Posterior cingulate gyrus (tissue), 11 donors: ENCODE data around the gene SLITRK2.

Source experiments
- DNase-seq, 10 donors: peaks; one replicate each; pipeline versions ENCODE4 v3.0.0 to v3.0.0-alpha.2; 2020 to 2021; ENCODE audit warnings: mixed read lengths in 3 of 10
- intact Hi-C: fragments of 100-400 bp; cut with DNase I; formaldehyde crosslinking; loops from one replicate; pipeline ENCODE4 v1.15.1; 2023

SLITRK2 gene

GRCh38 chrX:145817331-145818185, at the start of gene SLITRK2:
SLITRK2 (plus strand) TSS chrX:145817829; CDS start chrX:145822426, 4,597 bp downstream.
- peak; percentile 37 to 93 (median 50) for DNase-seq
- intact Hi-C loops, result no loop called here

GRCh38 chrX:145773006-145773405, 44.6 kb upstream of the SLITRK2 start:
- intact Hi-C loops, result no loop called here
- no peak for DNase-seq

GRCh38 chrX:145792281-145792680, 25.3 kb upstream of the SLITRK2 start:
- intact Hi-C loops, result no loop called here
- DNase-seq, result no peak

DNA sequence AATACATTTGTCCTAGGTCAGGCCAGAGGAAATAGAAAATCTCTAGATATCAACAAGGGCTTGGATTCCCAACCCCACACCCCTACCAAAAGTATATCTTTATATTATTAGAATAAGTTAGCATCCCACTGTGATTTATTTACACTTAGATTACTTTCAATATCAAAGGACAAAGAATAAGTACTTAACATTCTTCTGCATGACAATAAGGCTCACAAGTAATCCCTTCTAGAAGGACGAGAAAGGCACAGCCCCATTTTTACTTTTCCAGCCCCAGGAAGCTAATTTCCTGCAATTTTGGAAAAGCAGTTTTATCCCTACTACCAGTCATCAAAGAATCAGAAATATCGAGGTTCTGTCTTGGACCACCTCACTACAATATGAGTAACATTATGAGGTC, 14.1 kb upstream of the SLITRK2 start:
- no peak for DNase-seq
- intact Hi-C loops, result no loop called here

DNA sequence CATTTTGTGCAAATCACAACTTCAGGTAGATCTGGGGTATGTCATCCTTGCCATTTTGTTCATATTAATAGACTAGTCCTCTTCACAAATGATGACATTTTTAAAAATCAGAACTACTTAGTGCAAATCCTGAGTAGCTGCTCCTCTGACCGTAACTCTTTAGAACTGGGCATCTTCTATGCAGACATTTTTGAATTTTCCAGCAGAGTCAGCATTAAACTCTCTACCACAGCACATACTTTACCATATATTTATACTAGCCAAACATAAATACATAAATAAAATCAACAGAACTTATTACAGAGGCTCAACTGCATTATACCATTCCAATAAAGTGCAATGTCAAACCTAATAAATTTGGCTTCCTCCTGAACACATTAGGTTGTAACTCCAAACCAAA, 4.5 kb upstream of the SLITRK2 start:
- DNase-seq, result no peak
- intact Hi-C loops, result no loop called here

GRCh38 chrX:145816601-145817315, 871 bp upstream of the SLITRK2 start:
- peak in 1 of 10 donors; percentile 32 for DNase-seq
- intact Hi-C loops, result no loop called here

DNA sequence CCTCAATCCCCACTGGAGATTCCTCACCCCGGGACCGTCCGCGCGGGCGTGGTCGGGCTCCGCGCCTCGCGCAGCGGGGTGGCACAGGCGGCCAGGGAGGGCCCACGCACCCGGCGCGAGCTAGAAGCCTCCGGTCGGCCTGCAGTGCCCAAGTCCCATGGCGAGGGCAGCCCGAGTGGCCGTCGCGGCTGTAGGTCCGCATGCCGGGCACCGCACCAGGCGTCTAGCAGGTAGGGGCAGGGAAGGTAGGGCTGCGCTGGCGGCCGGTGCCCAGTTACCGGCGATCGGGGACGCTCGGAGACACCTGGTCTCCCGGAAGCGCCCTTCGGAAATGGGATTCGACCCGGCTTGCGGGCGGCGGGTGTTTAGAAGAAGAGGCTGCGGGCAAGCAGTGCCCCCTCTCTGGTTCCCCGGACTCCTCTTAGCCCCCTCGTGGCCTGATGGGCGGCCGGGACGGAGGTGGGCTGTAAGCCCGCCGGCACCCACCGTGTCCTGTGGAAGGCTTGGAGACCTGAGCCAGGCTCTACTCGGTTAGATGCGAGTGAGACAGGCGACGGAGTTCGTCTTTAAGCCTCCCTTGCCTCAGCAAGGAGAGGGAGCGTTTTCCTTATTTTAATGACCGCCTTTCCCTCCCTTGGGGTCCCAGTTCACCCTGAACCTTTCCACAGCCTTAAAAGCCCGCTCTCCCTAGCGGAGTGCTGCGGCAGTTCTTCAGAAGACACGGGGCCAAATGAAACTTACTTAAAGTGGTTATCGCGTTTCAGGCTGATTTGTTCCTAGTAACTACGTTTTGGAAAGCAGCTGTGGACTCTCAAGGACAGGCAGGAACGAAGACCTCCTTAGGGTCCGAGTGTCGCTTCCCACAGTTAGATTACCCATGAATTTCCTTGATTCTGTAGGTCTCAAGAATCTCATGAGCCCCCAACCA, 821 bp downstream of the SLITRK2 start:
- intact Hi-C loops, result no loop called here
- DNase-seq, result peak in 5 of 10 donors; percentile 4 to 88 (median 70)

GRCh38 chrX:145820825-145821224, 3.2 kb downstream of the SLITRK2 start:
- DNase-seq, result peak in 3 of 10 donors; percentile 4 to 88 (median 71)
- intact Hi-C loops, result loop anchor here (5.0 to 10.0 kb wide), 3 partner anchors 94 to 416 kb away; no protein-coding TSS in a partner anchor

GRCh38 chrX:145821291-145821897, 3.8 kb downstream of the SLITRK2 start:
- peak; percentile 74 to 97 (median 82) for DNase-seq
- intact Hi-C loops, result loop anchor here (5.0 to 10.0 kb wide), 3 partner anchors 94 to 417 kb away; no protein-coding TSS in a partner anchor

- peak in 3 of 10 donors; percentile 7 to 66 (median 58) for DNase-seq
- intact Hi-C loops, result loop anchor here (2.0 to 10.0 kb wide), 4 partner anchors 87 to 417 kb away; no protein-coding TSS in a partner anchor
Observed at GRCh38 chrX:145821898-145822571, 4.4 kb downstream of the SLITRK2 start.

DNA sequence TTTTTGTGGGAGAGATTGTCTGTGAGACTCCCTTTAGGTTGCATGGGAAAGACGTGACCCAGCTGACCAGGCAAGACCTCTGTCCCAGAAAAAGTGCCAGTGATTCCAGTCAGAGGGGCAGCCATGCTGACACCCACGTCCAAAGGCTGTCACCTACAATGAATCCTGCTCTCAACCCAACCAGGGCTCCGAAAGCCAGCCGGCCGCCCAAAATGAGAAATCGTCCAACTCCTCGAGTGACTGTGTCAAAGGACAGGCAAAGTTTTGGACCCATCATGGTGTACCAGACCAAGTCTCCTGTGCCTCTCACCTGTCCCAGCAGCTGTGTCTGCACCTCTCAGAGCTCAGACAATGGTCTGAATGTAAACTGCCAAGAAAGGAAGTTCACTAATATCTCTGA, 5.5 kb downstream of the SLITRK2 start:
- intact Hi-C loops, result loop anchor here (2.0 to 10.0 kb wide), 4 partner anchors 86 to 418 kb away; no protein-coding TSS in a partner anchor
- DNase-seq, result peak in 3 of 10 donors; percentile 2 to 70 (median 60)

DNA sequence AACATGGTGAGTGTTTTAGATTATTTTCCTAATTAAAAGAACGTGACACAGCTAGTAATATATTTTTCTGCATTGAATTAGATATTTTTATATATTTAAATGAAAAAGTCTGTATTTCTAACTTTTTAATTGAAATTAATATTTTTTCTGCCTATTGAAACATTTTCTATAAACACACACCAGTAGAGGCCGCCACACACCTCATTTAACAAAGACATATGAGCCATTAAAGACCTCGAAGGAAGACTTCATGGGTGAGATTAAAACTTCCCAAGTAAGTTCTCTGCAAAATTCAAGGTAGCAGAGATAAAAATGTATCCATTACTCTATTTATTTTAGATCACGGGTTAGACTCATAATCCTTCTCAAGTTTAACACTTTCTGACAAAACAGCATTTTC, 8.3 kb downstream of the SLITRK2 start:
- no peak for DNase-seq
- intact Hi-C loops, result loop anchor here (10.0 kb wide), 1 partner anchor 421 kb away; no protein-coding TSS in a partner anchor

DNA sequence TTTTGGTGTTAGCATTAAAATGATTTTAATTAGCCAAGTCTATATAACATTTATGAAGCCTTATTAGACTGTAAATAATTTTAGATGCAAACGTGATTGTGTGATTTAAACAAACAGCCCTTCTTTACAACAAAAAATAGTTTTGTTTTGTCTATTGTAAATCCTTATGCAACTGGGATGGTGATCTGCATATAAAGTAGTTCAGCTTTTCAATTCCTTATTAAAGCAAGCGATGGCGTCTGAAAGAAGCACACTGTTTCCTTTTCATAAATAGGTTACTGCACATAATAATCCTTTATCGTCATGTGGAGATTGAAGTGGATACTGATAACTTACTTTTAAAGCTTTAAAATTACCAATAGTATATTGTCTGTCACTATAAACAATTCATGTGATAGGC, 8.8 kb downstream of the SLITRK2 start:
- no peak for DNase-seq
- intact Hi-C loops, result loop anchor here (10.0 kb wide), 1 partner anchor 422 kb away; no protein-coding TSS in a partner anchor

DNA sequence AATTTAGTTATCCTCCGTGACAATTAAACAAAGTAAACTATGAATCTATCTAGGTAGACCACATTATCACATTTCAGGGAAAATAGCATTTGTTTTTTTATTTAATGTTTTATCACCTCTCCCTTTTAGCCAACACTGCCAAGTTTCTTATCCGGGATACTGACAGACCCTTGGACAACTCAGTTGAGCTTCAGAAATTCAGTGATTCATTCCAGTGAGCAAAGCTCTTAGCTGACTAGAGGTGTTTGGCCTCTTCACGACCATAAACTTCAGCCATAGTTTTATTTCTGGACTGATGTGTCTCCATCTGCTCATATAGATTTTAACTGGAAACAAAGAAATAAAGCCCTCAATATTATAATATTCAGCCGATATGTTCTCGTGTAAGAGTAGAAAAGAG, 15.2 kb downstream of the SLITRK2 start:
- intact Hi-C loops, result no loop called here
- DNase-seq, result no peak

- DNase-seq, result no peak
- intact Hi-C loops, result no loop called here
Observed at GRCh38 chrX:145840531-145840930, 22.9 kb downstream of the SLITRK2 start.

DNA sequence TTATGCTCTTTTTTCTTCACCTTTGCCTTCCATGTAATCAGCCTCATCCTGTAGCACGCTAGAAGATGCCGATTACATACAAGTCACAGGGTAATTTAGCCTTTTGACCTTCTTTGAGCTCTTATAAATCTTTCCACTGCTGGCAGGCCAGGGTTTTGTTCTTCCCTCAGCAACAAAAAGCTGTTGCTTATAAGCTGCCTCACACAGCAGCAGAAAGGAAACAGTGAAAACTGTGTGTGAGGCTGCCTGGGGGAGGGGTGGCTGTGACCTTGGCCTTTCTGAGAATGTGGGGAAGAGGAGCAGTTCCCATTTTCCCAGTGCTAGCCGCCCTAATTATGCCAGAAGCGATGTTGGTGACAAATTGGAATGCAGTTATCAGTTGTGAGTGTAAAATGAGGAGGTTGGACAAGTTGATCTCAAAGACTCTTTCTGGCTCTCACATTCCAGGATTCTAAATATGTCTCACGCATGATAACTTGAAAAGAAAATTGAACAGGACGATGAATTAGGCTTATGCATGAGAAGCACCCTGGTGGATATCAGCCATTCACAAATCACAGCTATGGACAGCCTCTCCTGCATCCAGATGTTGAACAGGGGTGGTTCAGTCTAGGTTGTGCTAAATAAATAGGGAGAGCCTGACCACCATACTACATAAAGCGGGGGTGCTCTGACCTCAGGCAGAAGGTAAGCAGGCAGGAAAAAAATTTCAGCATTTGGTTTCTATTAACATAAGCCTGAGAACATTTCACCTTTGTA, 25.7 kb downstream of the SLITRK2 start:
- intact Hi-C loops, result no loop called here
- peak in 4 of 10 donors; percentile 54 to 90 (median 62) for DNase-seq

DNA sequence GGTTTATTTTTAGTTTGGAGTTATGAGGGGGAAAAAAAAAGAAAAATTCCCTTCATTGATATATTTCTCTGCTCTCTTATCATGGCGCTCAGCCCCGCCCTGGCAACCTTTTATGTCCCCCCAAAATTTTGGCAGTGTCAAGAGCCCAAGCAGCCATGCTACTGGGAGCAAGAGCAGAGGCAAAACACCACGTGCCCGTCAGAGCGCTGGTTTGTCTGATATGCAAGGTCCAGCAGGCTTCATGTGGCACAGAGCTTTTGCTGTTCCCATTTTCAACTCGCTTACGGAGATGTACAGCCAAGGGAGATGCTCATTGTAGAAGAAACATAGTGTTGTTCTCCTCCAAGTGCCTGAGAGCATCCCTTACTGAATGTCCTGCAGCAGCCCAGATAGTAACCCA, 27.3 kb downstream of the SLITRK2 start:
- intact Hi-C loops, result no loop called here
- peak in 1 of 10 donors; percentile 81 for DNase-seq

DNA sequence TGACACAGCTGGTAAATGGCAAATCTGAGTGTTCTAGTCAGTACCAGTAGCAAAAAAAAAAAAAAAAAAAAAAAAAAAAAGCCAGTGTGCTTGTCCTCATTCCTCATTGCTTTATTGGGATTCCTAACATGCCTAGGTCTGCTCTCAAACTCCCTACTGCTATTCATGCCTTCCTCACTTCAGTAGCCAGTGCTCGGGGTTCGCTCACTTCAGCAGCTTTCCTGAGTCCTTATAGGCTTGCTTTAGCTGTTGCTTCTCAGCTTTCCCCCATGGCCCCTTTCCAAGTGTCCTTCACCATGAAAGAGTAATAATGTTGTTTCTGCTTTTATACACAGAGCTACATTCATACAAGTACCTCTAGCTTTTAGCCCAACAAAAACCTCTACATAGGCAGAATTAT, 30.8 kb downstream of the SLITRK2 start:
- intact Hi-C loops, result no loop called here

More for the DNA sequence above, 30.8 kb downstream of the SLITRK2 start:
- DNase-seq, result no peak
